Hindlimb muscle (tissue), 1 donor: ENCODE results near the gene GPATCH4. TPM values are rescaled to one million over a fixed set of nuclear protein-coding genes. Genes with fewer than 3 reads are reported as not detected.

ENCODE experiments used
- DNase-seq: peaks from one replicate; pipeline ENCODE4 v3.0.0-alpha.2; 2013
- polyA plus RNA-seq: library from polyadenylated mRNA; unstranded; fragments of 120-200 nt; gene quantifications from one replicate; pipeline ENCODE4 v1.2.1, GENCODE V29; 2013; ENCODE audit not compliant: insufficient read length

The GPATCH4 gene
- polyA plus RNA-seq, 1 donor = 26.3 TPM

- no peak for DNase-seq
These were observed 56.6 kb downstream of the GPATCH4 start for GRCh38 chr1:156544592-156545102.

Other genes starting within 250 kb of the GPATCH4 start
- 0.22 TPM for gene RHBG, start 232.3 kb downstream of the GPATCH4 start, polyA plus RNA-seq
- 102 TPM for gene MEF2D, start 100.7 kb downstream of the GPATCH4 start, polyA plus RNA-seq
- gene IQGAP3, start 28.9 kb downstream of the GPATCH4 start, polyA plus RNA-seq = 6.7 TPM
- 0.80 TPM for gene TTC24, start 21.8 kb downstream of the GPATCH4 start, polyA plus RNA-seq
- 26.1 TPM for gene NAXE, start 9.7 kb downstream of the GPATCH4 start, polyA plus RNA-seq
- gene HAPLN2, start 17.9 kb upstream of the GPATCH4 start, polyA plus RNA-seq = 0.43 TPM
- 0.88 TPM for gene BCAN, start 40.6 kb upstream of the GPATCH4 start, polyA plus RNA-seq
- gene NES, start 75.9 kb upstream of the GPATCH4 start, polyA plus RNA-seq = 1,095 TPM
- 314 TPM for gene CRABP2, start 104.1 kb upstream of the GPATCH4 start, polyA plus RNA-seq
- 22.2 TPM for gene METTL25B, start 127.0 kb upstream of the GPATCH4 start, polyA plus RNA-seq
- 24.0 TPM for gene ISG20L2, start 127.3 kb upstream of the GPATCH4 start, polyA plus RNA-seq
- 64.6 TPM for gene MRPL24, start 139.6 kb upstream of the GPATCH4 start, polyA plus RNA-seq
- 142 TPM for gene HDGF, start 150.2 kb upstream of the GPATCH4 start, polyA plus RNA-seq
- gene PRCC, start 166.1 kb upstream of the GPATCH4 start, polyA plus RNA-seq = 64.9 TPM
- 0.49 TPM for gene SH2D2A, start 215.4 kb upstream of the GPATCH4 start, polyA plus RNA-seq